Astrocyte of the spinal cord (primary cell): ENCODE data around the gene PIGU.

Source experiments
- DNase-seq: peaks from one replicate; pipeline ENCODE4 v3.0.0; 2011; ENCODE audit warnings: low read depth, low spot score
- H3K4me3 ChIP-seq: 2 replicates; pipeline ENCODE4 v1.5.1; 2011; ENCODE audit warnings: low read depth, mild to moderate bottlenecking, low read length, moderate library complexity
- in situ Hi-C: cut with HindIII; loops from 2 replicates; pipeline ENCODE4 v1.10.0; 2017; ENCODE audit warnings: low sequenced_read_pairs
- TF ChIP-seq, protein P1 (sequence below): IDR thresholded peaks from 2 replicates; pipeline ENCODE4 v1.5.1; 2012; ENCODE audit warnings: low read depth, mild to moderate bottlenecking, low read length, inconsistent platforms

Gene PIGU

DNA sequence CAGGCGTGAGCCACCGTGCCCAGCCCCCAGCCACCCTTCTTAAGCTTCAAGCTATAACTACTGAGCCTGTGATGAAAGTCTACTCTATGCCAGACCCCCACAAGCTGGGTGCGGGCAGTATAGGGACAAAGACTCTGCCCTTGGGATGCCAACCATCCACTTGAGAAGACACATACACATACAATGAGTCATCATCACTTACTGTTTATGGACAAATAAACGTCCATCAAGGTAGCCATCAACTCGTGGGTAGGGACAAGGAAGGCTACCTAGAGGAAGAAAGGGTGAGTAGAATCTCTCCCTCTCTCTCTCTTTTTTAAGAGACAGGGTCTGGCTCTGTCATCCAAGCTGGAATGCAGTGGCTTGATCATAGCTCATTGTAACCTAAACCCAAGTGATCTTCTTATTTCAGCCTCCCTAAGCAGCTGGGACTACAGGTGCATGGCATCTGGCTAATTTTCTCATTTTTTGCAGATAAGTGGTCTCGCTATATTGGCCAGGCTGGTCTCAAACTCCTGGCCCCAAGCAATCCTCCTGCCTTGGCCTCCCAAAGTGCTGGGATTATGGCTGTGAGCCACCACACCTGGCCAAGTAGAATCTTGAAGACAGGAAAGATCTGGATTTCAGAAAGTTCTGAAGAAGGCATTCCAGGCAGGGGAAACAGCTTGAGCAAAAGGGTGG, 24.7 kb upstream of the PIGU start:
- in situ Hi-C loops: no loop called here
- no peak overlapping the region for H3K4me3 ChIP-seq
- TF ChIP-seq, protein P1, sequence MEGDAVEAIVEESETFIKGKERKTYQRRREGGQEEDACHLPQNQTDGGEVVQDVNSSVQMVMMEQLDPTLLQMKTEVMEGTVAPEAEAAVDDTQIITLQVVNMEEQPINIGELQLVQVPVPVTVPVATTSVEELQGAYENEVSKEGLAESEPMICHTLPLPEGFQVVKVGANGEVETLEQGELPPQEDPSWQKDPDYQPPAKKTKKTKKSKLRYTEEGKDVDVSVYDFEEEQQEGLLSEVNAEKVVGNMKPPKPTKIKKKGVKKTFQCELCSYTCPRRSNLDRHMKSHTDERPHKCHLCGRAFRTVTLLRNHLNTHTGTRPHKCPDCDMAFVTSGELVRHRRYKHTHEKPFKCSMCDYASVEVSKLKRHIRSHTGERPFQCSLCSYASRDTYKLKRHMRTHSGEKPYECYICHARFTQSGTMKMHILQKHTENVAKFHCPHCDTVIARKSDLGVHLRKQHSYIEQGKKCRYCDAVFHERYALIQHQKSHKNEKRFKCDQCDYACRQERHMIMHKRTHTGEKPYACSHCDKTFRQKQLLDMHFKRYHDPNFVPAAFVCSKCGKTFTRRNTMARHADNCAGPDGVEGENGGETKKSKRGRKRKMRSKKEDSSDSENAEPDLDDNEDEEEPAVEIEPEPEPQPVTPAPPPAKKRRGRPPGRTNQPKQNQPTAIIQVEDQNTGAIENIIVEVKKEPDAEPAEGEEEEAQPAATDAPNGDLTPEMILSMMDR: no peak
- no peak for DNase-seq

DNA sequence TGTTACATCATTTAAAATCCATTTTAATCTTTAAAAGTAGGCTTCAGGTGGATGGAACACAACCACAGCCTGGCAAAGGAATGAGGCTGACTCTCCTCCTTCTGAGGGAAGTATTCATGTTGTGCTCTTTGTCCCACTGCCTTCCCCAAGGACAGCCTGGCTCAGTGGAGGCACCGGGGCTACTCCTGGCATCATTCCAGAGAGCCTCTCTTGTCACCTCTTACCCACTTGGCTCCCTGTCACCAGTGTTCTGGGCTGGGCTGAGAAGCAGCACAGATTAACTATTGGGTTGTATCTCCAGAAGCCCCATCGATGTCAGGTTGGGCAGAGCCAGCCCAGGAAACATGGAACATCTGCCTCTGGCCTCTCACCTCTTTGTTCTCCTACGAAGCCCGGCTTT, 16.5 kb upstream of the PIGU start:
- in situ Hi-C loops: no loop called here
- DNase-seq: no peak
- TF ChIP-seq, protein P1: no peak
- H3K4me3 ChIP-seq: no peak overlapping the region

DNA sequence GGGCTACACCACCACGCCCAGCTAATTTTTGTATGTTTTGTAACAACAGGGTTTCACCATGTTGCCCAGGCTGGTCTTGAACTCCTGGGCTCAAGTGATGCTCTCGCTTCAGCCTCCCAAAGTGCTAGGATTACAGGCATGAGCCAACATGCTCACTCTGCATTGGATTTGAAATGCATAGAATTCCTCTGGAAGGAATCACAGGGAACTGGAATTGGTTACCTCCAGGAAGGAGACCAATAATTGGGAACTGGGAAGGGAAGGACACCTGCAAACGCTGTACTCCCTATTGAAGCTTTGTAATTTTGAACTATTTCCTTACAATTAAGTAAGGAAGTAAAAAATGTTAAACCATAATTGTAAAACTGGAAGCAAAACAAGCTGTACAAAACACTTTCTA, 14.9 kb upstream of the PIGU start:
- no peak overlapping the region for H3K4me3 ChIP-seq
- in situ Hi-C loops: no loop called here
- no peak for DNase-seq
- TF ChIP-seq, protein P1: no peak

DNA sequence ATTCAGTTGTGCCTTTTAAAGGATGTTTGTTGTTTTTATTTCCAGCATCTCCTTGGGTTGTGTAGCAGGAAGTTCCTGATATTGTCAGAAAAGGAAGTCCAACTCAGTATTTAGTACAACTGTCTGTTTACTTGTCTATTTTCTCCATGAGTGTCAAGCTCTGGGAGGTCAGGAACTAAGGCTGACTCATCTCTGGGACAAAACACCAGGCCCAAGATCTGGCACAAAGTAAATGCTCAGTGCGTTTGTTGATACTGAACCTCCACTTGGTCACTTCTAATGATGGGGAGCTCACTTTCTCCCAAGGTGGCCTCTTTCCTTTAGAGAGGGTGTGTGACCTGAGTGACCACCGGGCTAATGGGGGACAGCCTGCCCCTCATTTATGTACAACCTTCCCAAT, 12.6 kb upstream of the PIGU start:
- no peak overlapping the region for H3K4me3 ChIP-seq
- in situ Hi-C loops: no loop called here
- TF ChIP-seq, protein P1: no peak
- DNase-seq: no peak

DNA sequence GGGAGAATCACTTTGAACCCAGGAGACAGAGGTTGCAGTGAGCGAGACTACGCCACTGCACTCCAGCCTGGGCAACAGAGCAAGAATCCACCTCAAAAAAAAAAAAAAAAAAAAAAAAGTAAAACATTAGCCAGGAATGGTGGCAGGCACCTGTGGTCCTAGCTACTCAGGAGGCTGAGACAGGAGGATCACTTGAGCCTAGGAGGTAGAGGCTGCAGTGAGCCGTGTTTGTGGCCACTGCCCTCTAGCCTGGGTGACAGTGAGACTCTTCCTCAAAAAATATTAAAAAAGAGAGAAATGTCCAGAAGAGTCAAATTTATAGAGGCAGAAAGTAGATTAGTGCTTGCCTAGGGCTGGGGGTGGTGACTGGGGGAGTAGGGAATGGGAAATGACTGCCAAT, 6.8 kb upstream of the PIGU start:
- in situ Hi-C loops: no loop called here
- no peak for DNase-seq
- no peak overlapping the region for H3K4me3 ChIP-seq
- TF ChIP-seq, protein P1: no peak

DNA sequence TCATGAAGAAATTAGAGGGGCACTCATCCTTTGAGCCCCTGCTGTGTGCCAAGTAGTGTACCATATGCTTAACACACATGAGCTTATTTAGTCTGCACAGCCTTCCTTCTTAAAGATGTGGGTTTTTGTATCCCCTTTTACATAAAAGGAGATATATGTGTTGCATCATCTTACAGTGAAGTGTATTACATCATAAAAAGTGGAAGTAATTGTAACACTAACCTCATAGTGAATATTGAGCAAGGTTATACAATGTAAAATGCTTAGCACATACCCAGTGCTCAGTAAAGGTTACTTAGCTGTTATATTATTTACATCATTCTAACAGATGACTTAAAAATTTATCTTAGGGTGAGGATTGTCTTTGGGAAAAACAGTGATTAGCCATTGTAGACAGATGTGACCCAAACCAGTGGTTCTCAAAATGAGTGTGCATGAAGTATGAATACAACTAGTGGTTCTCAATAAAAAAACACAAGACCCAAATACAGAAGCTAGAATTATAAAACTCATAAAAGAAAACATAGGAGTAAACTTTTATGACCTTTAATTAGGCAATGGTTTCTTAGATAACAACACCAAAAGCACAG, 3.8 kb upstream of the PIGU start:
- TF ChIP-seq, protein P1: no peak
- H3K4me3 ChIP-seq: no peak overlapping the region
- in situ Hi-C loops: no loop called here
- DNase-seq: no peak
